GM08714 (cell line): ENCODE measurements around the gene FOXP3.

ENCODE experiments used
- H3K4me3 ChIP-seq: fragments of 200-500 bp; sonication (Bioruptor generic); 2 replicates; pipeline ENCODE4 v1.5.1; 2014; ENCODE audit warnings: mild to moderate bottlenecking, low read length, inconsistent platforms
- ZNF274 ChIP-seq: IDR thresholded peaks from 2 replicates; pipeline ENCODE4 v1.6.1; 2012; ENCODE audit warnings: mild to moderate bottlenecking, low read depth, low read length

The FOXP3 gene

GRCh38 chrX:49286136-49286535 lies 21.6 kb upstream of the FOXP3 start:
- no peak overlapping the region for H3K4me3 ChIP-seq
- no peak for TF ChIP-seq ZNF274

DNA sequence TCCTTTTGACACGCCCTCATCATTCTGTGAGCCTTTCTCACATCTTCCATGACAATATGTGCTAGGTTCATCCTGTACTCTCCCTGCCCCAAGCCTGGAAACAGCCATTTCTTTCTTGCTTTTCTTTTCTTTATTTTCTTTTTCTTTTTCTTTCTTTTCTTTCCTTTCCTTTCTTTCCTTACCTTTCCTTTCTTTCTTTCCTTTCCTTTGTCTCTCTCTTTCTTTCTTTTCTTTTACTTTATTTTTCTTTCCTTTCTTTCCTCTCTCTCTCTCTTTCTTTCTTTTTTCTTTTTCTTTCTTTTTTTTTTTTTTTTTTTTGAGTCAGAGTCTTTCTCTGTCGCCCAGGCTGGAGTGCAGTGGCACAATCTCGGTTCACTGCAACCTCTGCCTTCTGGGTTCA lies 19.7 kb upstream of the FOXP3 start:
- no peak overlapping the region for H3K4me3 ChIP-seq
- TF ChIP-seq ZNF274: no peak

DNA sequence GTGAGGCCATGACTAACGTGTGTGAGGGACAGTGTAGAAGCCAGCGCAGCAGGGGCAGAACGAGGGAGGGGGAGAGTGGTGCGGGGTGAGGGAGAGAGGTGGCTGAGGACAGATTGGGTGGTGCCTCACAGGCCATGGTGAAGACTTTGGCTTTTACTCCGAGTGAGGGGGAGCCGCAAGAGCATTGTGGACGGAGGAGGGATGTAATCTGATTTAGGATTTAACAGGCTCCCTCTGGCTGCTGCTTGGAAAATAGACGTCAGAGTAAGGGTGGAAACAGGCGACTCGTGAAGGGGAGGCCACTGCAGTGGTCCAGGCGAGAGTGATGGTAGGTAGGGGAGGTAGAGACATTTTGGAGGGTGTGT lies 18.1 kb upstream of the FOXP3 start:
- no peak overlapping the region for H3K4me3 ChIP-seq
- TF ChIP-seq ZNF274: no peak

- H3K4me3 ChIP-seq: no peak overlapping the region
- no peak for TF ChIP-seq ZNF274
These were observed 13.6 kb upstream of the FOXP3 start for GRCh38 chrX:49278081-49278480.

DNA sequence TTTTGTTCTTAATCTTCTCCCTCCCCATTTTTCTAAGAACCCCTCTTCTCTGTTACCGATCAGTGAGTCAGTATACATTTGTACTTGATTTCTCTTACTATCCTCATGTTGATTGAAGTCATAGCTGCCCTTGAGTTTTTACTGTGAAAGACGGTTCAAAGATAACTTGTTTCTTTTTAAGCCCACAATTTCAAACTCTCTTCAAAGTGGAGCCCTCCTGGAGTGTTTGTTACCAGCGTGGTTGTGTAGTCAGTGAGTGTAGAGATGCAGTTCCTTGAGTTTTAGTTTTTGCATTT lies 13.0 kb upstream of the FOXP3 start:
- no peak overlapping the region for H3K4me3 ChIP-seq

DNA sequence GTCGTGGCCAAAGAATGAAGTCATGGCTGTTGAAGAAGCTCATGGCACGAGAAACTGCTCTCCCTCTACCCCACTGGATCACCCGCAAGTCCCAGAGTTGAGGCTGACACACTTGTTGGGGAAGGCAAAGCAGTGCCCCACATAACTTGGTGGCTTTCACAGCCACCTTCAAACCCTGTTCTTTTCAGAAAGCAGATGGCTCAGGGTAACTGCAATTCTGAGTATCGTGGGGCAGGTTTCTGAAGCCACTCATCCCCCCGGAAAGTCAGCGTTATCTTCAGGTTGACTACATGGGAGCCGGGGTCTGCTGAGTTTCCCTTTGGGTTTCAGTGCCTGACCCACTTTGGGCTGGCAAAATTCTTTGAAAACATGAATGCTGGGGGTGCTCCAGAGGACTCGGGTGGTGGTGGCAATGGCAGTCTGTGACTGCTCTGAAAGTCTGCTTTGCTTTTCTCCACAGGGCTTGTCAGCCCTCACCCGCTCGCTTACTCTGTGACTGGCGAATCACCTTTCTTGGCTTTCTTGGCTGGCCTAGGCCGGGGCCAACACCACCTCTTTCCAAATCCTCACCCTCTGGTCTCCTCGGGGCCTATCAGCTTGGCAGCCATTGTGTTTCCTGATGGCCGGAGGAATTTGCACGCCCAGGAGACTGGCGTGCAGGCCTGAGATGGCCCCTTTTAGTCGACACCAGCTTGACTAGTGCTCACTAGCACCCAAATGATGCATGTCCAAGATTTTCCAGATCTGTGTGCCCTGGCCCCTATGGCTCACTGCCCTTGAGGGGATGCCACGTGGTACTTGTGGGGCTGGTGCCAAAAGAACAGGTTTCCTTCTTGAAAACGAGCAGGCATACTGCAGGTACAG lies 12.4 kb upstream of the FOXP3 start:
- TF ChIP-seq ZNF274: no peak
- no peak overlapping the region for H3K4me3 ChIP-seq

More for the DNA sequence above, 13.0 kb upstream of the FOXP3 start:
- TF ChIP-seq ZNF274: no peak

GRCh38 chrX:49276207-49276606 lies 11.7 kb upstream of the FOXP3 start:
- TF ChIP-seq ZNF274: no peak
- no peak overlapping the region for H3K4me3 ChIP-seq

DNA sequence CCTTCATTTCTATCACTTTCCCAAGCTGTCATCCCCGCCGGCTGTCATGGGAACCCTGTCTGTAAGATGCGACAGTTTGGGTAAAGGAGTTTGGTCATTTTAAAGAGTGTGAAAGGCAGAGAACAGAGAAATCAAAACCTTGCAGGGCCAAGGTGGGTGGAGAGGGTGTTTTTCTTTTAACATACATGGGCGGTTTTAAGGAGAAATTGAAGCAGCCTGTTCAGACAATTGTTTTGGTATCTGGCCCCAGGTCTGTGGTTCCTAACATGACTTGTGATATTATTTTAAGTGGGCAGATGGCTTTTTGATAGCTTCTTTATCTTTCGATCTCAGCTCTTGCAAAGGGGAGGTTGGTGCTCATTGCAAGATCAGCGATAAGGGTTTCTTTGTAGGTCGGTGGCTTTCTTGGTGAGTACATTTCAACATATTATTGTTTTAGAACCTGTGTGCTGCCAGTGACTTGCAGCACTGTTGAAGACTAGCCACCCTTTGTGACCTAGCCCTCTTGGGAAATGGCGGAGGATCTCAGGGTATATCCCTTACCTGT lies 8.7 kb upstream of the FOXP3 start:
- no peak for TF ChIP-seq ZNF274

DNA sequence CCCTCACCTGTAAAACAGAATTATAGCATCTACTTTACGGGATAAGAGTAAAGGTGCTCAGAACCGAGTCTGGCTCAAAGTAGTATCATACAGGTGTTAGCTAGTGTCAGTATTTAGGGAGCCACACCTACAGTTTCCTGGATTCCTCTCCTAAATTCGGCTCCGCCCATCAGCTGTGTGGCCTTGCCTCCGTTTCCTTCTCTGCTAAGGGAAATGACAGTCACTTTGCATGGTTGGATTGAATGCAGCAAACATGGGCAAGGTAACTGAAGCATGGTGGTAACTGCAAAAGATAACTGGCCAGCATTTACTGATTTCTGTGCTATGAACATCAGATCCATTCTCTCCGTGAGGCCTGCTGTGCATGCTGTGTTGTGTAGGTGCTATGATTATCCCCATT lies 7.9 kb upstream of the FOXP3 start:
- no peak overlapping the region for H3K4me3 ChIP-seq
- TF ChIP-seq ZNF274: no peak

More for the DNA sequence above, 8.7 kb upstream of the FOXP3 start:
- H3K4me3 ChIP-seq: no peak overlapping the region

DNA sequence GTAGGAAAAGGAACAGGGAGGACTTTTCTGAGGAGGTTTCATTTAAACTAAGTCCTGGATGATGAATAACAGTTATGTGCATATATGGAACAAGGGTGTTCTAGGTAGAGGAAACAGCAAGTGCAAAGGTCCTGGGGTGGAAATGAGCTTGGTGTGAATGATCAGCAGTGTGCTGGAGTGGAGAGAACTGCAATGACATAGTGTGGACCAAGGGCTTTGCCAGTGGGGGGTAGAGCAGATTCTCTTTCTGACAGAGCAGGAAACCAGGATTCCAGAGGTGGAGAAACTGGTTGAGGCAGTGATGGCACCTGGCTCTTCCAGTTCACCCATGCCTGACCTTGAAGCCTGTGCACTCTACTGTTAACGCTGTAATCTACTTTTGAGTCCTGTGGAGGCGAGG lies 6.8 kb upstream of the FOXP3 start:
- H3K4me3 ChIP-seq: peak overlapping the region; percentile 75; the same call in 1 of the 2 replicates
- TF ChIP-seq ZNF274: no peak

- H3K4me3 ChIP-seq: peak overlapping the region; percentile 75; the same call in 1 of the 2 replicates
- TF ChIP-seq ZNF274: no peak
These were observed 5.9 kb upstream of the FOXP3 start for GRCh38 chrX:49270249-49270921.

DNA sequence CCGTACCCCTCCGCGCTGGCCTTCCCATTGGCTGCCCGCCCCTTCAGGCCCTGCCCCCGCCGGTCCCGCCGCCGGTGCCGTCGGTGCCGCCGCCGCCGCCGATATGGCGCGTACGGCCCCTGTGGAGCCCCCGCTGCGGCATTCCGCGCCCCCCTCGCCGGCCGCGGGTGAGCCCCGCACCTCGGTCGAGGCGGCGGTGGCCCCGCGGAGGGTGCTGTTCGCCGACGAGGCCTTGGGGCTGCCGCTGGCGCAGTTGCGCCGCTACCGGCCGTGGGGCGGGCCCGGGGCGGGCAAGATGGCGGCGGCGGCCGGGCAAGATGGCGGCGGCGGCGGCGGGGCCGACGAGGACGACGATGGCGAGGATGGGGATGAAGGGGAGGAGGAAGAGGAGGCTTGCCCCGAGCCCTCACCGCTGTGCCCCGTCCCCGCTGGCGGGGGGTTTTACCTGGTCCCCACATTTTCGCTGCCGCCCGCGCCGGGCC lies 5.3 kb upstream of the FOXP3 start, which contains the start of gene PPP1R3F:
PPP1R3F (plus strand) TSS at position 27 of the 482 bp plus-strand sequence; CDS start at position 104, 77 bp downstream.
- peak within 1 kb of the TSS; percentile 75 for H3K4me3 ChIP-seq
- TF ChIP-seq ZNF274: no peak

DNA sequence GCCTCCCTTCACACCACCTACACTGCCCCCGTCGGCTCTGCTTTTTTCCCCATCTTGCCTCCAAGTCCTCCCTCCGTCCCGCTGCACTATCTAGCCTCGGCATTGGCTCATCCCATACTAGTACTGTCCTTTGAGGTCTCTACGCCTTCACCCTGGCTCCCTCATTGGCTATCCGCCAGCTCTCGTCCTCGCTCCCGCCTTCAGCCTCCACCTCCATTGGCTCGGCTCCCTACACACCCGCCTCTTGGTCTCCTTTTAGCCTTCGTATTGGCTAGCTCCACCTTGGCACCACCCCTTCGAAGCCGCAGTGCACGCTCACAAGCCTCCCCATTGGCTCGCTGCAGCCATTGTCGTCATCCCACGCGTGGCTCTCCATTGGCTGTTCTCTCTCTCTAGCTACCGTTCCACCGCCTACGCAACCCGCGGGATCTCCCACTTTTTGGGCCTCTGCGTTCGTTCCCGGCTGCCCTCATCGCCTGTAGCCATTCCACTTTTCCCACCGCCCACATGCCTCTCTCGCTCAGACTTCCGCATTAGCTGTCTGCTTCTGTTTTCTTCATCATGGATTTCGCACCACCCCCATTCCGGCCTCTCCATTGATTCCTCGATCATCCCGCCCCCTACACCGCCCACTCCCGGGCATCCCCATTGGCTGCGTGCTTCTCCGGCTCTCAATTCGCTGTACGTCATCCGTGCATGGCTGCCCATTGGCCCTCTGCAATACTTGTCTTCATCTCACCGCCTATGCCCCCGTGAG lies 4.7 kb upstream of the FOXP3 start:
- peak overlapping the region; percentile 67; the same call in 1 of the 2 replicates for H3K4me3 ChIP-seq
- no peak for TF ChIP-seq ZNF274

- TF ChIP-seq ZNF274: no peak
These were observed 4.1 kb upstream of the FOXP3 start for GRCh38 chrX:49268702-49269009.

More at GRCh38 chrX:49268702-49269009, 4.1 kb upstream of the FOXP3 start:
- H3K4me3 ChIP-seq: peak overlapping the region; percentile 67
